DMS53 (cell line): ENCODE results near the gene KIF26B.

ENCODE experiments used
- DNase-seq: peaks from one replicate; lab custom pipeline; 2025; lab: John Stamatoyannopoulos, UW

KIF26B gene

GRCh38 chr1:245279346-245279745 lies 124.6 kb downstream of the KIF26B start:
- DNase-seq: no peak

- no peak for DNase-seq
Observed at GRCh38 chr1:245283001-245283400, 128.2 kb downstream of the KIF26B start.

- DNase-seq: peak; percentile 12
Observed at GRCh38 chr1:245285168-245285567, 130.4 kb downstream of the KIF26B start.

- no peak for DNase-seq
Observed at GRCh38 chr1:245288796-245289195, 134.0 kb downstream of the KIF26B start.

- no peak for DNase-seq
Observed at GRCh38 chr1:245290836-245291235, 136.1 kb downstream of the KIF26B start.

- no peak for DNase-seq
Observed at GRCh38 chr1:245291351-245291750, 136.6 kb downstream of the KIF26B start.

GRCh38 chr1:245292141-245292540 lies 137.4 kb downstream of the KIF26B start:
- no peak for DNase-seq

- no peak for DNase-seq
Observed at GRCh38 chr1:245292553-245292952, 137.8 kb downstream of the KIF26B start.

- DNase-seq: no peak
Observed at GRCh38 chr1:245294020-245294419, 139.2 kb downstream of the KIF26B start.

GRCh38 chr1:245298781-245299180 lies 144.0 kb downstream of the KIF26B start:
- no peak for DNase-seq

GRCh38 chr1:245301162-245301580 lies 146.4 kb downstream of the KIF26B start:
- DNase-seq: no peak

- no peak for DNase-seq
Observed at GRCh38 chr1:245301921-245302320, 147.1 kb downstream of the KIF26B start.

GRCh38 chr1:245304698-245305097 lies 149.9 kb downstream of the KIF26B start:
- DNase-seq: no peak

GRCh38 chr1:245306020-245306419 lies 151.2 kb downstream of the KIF26B start:
- DNase-seq: no peak

GRCh38 chr1:245306628-245307410 lies 152.0 kb downstream of the KIF26B start:
- peak; percentile 24 for DNase-seq

GRCh38 chr1:245310571-245311531 lies 156.1 kb downstream of the KIF26B start:
- no peak for DNase-seq

- no peak for DNase-seq
Observed at GRCh38 chr1:245311887-245312536, 157.2 kb downstream of the KIF26B start.

- no peak for DNase-seq
Observed at GRCh38 chr1:245313576-245313975, 158.8 kb downstream of the KIF26B start.

GRCh38 chr1:245316784-245317183 lies 162.0 kb downstream of the KIF26B start:
- no peak for DNase-seq

GRCh38 chr1:245317217-245317616 lies 162.4 kb downstream of the KIF26B start:
- no peak for DNase-seq

- DNase-seq: peak; percentile 59
Observed at GRCh38 chr1:245319094-245319493, 164.3 kb downstream of the KIF26B start.

GRCh38 chr1:245322673-245323072 lies 167.9 kb downstream of the KIF26B start:
- no peak for DNase-seq
